Lower leg skin (tissue), 3 donors: ENCODE data around the gene SDR9C7.

Experiments used
- CTCF ChIP-seq, 3 donors: fragments of 450-650 bp; IDR thresholded peaks; one replicate each; pipeline ENCODE4 v1.5.1; 2016; ENCODE audit warnings: antibody characterized with exemption in 3 of 3, mild to moderate bottlenecking in 3 of 3, moderate library complexity in 2 of 3
- POLR2A ChIP-seq, 2 donors: fragments of 450-650 bp; IDR thresholded peaks; one replicate each; pipeline ENCODE4 v1.6.1; 2016 to 2017; ENCODE audit warnings: antibody characterized with exemption in 2 of 2, mild to moderate bottlenecking in 1 of 2, moderate library complexity in 1 of 2

DNA sequence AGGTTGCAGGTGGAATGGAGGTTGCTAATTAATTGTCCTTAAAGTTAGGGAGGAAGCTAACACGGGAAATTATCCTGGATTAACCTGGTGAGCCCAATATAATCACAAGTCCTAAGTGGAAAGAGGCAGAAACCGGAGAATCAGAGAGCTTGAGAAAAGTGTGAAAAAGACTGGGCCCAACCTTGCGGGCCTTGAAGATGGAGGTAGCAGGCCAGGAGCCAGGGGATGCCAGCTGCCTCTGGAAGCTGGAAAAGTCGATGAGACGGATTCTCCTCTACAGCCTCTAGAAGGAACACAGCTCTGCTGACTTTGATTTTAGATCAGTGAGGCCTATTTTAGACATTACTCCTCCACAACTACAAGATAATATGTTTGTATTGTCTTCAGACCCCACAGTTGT lies 2.1 kb downstream of the SDR9C7 start:
- TF ChIP-seq CTCF (IDR thresholded peaks at IDR 0.05) (no peak), POLR2A (IDR thresholded peaks at IDR 0.05) (no peak)
